ENCODE measurements around the gene CBX1. TPM values are rescaled to one million over a fixed set of nuclear protein-coding genes. Genes with fewer than 3 reads are reported as not detected.
"Not testable (repeated sequence)": the region's sequence is repeated elsewhere in the genome, so short reads cannot be mapped to it uniquely, and the experiment has no call there.

CBX1 gene
- total RNA-seq, 1 donor from 2014 or later, result 74.9 TPM

GRCh38 chr17:48084932-48085331 lies 16.3 kb downstream of the CBX1 start:
- Mint-ChIP-seq H3K36me3 (ENCODE audit: low read depth) (no peaks in the 10 kb centered on the region), H3K27me3 (ENCODE audit: low read depth) (no peaks in the 10 kb centered on the region), H3K9me3 (ENCODE audit: low read depth) (no peaks in the 10 kb centered on the region), H3K27ac (ENCODE audit: unreplicated experiment) (no peak overlapping the region), H3K4me1 (ENCODE audit: low read depth) (peaks cover 19% of the 10 kb centered on the region), H3K4me3 (ENCODE audit: unreplicated experiment) (no peak overlapping the region)
- no peak for TF ChIP-seq CTCF (IDR thresholded peaks at IDR 0.05)
- no peak for DNase-seq (ENCODE audit: low spot score)

DNA sequence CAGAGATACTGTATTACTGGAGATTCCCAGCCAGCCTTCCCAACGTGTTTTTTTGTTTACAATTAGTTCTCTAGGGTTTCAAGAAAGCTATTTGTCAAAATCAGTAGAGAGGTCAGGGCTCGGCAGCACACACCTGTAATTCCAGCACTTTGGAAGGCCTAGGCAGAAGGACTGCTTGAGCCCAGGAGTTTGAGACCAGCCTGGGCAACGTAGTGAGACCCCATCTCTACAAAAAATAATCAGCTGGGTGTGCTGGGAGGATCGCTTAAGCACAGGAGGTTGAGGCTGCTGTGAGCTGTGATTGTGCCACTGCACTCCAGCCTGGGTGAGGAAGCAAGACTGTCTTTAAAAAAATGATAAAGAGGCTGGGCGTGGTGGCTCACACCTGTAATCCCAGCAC lies 19.4 kb downstream of the CBX1 start:
- no peak for TF ChIP-seq CTCF (IDR thresholded peaks at IDR 0.05)
- Mint-ChIP-seq H3K27ac (ENCODE audit: unreplicated experiment) (no peak overlapping the region), H3K36me3 (ENCODE audit: low read depth) (peaks cover under 1% of the 10 kb centered on the region), H3K27me3 (ENCODE audit: low read depth) (no peaks in the 10 kb centered on the region), H3K4me3 (ENCODE audit: unreplicated experiment) (no peak overlapping the region), H3K4me1 (ENCODE audit: low read depth) (peaks cover 15% of the 10 kb centered on the region), H3K9me3 (ENCODE audit: low read depth) (no peaks in the 10 kb centered on the region)
- no peak for DNase-seq (ENCODE audit: low spot score)

- not testable (repeated sequence) for H3K4me3 Mint-ChIP-seq (ENCODE audit: unreplicated experiment); H3K36me3 Mint-ChIP-seq (ENCODE audit: low read depth); DNase-seq (ENCODE audit: low spot score); H3K27me3 Mint-ChIP-seq (ENCODE audit: low read depth); H3K9me3 Mint-ChIP-seq (ENCODE audit: low read depth); H3K27ac Mint-ChIP-seq (ENCODE audit: unreplicated experiment)
- peaks cover 24% of the 10 kb centered on the region for H3K4me1 Mint-ChIP-seq (ENCODE audit: low read depth)
Observed at GRCh38 chr17:48077152-48077551, 24.1 kb downstream of the CBX1 start.

DNA sequence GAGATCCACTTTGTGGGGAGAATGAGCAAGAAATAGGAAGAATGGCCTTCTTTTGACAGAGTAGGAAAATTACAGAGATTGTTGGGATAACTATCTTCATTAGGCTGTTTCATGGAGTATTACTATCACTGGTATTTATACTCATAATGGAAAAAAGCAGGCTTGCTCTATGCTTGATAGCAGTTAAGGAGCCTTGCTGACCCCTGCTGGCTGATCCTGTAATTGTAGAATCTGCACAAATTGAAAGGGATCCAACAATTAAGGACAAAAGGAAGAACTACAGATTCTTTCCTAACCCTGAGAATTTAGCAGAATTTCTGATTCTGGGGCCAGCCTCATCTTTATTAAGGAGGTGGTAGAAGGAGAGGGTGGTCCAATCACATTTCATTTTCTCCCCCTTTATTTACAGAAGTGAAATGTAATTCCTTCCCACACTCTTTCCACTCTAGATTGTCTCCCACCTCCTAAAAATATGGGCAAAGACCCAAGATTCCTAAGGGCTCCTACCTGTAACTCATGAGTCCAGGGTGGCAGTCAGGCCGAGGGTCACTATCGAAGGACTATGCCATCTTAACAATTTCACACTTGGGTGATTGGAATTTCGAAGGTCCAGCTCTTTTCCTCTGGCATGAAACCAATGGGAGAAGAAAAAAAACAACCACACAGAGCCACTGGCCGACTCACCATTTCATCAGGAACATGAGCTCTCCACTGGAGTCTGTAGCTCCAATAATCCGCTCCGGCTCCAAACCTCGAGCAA lies 26.8 kb downstream of the CBX1 start:
- H3K9me3 Mint-ChIP-seq (ENCODE audit: low read depth), result no peaks in the 10 kb centered on the region
- peak; percentile 93 for TF ChIP-seq CTCF (IDR thresholded peaks at IDR 0.05)
- no peak overlapping the region for H3K4me3 Mint-ChIP-seq (ENCODE audit: unreplicated experiment)
- peak overlapping the region; percentile 98 for H3K27ac Mint-ChIP-seq (ENCODE audit: unreplicated experiment)
- H3K27me3 Mint-ChIP-seq (ENCODE audit: low read depth), result no peaks in the 10 kb centered on the region
- peak; percentile 32 for DNase-seq (ENCODE audit: low spot score)
- H3K36me3 Mint-ChIP-seq (ENCODE audit: low read depth), result peaks cover 8% of the 10 kb centered on the region
- peaks cover 24% of the 10 kb centered on the region for H3K4me1 Mint-ChIP-seq (ENCODE audit: low read depth)

DNA sequence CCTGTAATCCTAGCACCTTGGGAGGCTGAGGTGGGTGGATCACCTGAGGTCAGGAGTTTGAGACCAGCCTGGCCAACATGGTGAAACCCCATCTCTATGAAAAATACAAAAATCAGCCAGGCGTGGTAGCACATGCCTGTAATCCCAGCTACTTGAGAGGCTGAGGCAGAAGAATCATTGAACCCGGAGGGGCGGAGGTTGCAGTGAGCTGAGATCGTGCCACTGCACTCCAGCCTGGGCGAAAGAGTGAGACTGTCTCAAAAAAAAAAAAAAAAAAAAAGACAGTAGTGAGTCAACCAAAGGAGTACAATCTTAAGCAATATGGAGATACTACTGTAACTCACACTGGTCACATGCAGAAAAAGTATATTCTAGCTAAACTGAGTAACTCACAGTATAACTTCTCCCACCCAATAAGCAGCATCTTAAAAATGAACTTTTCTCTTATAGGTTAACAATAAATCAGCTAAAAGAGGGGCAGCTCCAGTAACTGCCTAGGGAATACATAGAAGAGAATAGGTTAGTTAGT lies 27.6 kb downstream of the CBX1 start:
- H3K4me3 Mint-ChIP-seq (ENCODE audit: unreplicated experiment); H3K9me3 Mint-ChIP-seq (ENCODE audit: low read depth); H3K27me3 Mint-ChIP-seq (ENCODE audit: low read depth): not testable (repeated sequence)
- Mint-ChIP-seq H3K36me3 (ENCODE audit: low read depth) (peaks cover 10% of the 10 kb centered on the region), H3K4me1 (ENCODE audit: low read depth) (peaks cover 28% of the 10 kb centered on the region), H3K27ac (ENCODE audit: unreplicated experiment) (peak overlapping the region; percentile 98)
- peak; percentile 27 for DNase-seq (ENCODE audit: low spot score)

- Mint-ChIP-seq H3K27ac (ENCODE audit: unreplicated experiment) (peak overlapping the region; percentile 36), H3K4me1 (ENCODE audit: low read depth) (peaks cover 36% of the 10 kb centered on the region), H3K36me3 (ENCODE audit: low read depth) (peaks cover 11% of the 10 kb centered on the region)
- H3K9me3 Mint-ChIP-seq (ENCODE audit: low read depth); H3K27me3 Mint-ChIP-seq (ENCODE audit: low read depth); H3K4me3 Mint-ChIP-seq (ENCODE audit: unreplicated experiment): not testable (repeated sequence)
- peak; percentile 34 for DNase-seq (ENCODE audit: low spot score)
Observed at GRCh38 chr17:48072811-48073210, 28.5 kb downstream of the CBX1 start.

DNA sequence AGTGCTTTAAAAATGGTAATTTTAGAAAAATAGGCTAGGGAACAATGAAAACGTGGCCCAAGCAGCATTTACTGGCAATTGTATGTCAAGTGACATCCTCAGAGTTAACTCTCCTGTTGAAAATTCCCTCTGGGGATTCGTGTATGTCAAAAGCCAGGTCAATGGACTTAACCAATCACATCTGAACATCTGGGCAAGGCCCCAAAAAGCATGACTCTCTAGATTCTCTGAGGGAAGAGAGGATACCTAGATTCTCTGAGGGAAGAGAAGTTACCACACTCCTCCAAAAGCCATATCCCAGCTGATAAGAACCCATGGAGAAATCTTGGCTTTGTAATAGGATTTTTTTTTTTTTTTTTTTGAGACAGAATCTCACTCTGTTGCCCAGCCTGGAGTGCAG lies 29.6 kb downstream of the CBX1 start:
- TF ChIP-seq CTCF (IDR thresholded peaks at IDR 0.05), result no peak
- Mint-ChIP-seq H3K9me3 (ENCODE audit: low read depth) (no peaks in the 10 kb centered on the region), H3K27me3 (ENCODE audit: low read depth) (no peaks in the 10 kb centered on the region), H3K4me1 (ENCODE audit: low read depth) (peaks cover 43% of the 10 kb centered on the region), H3K4me3 (ENCODE audit: unreplicated experiment) (no peak overlapping the region), H3K27ac (ENCODE audit: unreplicated experiment) (no peak overlapping the region), H3K36me3 (ENCODE audit: low read depth) (peaks cover 11% of the 10 kb centered on the region)
- DNase-seq (ENCODE audit: low spot score), result no peak

Data from chondrocyte (in vitro differentiated cells).